Measurements from ENCODE around the gene PLPPR1. TPM values are rescaled to one million over a fixed set of nuclear protein-coding genes. Genes with fewer than 3 reads are reported as not detected.

PLPPR1 gene
- total and polyA plus RNA-seq, 7 experiments from 2014 or later = not detected

DNA sequence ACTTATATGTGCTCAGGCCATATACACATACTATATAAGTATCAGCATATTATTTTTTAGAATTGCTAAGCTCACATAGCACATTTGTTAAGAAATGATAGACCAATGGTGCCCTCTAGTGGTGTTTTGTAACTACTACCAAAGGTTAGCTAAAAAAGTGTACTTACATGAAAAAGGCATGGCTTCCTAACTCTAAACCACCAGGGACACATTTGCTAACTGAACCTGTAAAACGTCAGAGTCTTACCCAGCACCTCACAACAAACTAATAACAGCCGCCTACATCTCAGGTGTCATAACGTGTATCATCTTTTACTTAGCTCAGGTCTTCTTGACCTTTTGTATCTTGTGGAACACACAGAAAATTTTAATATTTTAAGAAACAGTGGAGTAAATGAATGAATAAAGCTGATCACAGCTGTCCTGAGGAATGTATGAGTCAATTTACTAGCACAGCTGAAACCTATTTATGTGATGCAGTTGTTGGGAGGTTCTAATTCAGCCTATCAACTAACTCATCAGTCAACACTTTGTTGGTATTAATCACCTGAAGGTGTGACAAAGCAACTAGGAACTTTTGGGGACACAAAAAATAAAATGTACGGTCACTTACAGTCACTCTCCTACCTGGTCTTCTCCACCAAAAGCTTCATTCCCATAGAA is 283.4 kb downstream of the PLPPR1 start:
- ChIA-PET POLR2A (no interaction called here), CTCF (interaction anchor here (0.6 to 1.6 kb wide), 5 partner anchors 11 to 711 kb away, joined by 3 to 9 read pairs (median 3); no protein-coding TSS in a partner anchor)
- no peaks in the 10 kb centered on the region for H3K9me3 Mint-ChIP-seq
- no peak overlapping the region for H3K27ac ChIP-seq (ENCODE audit: low read depth, low read length)
- no peak overlapping the region for H3K4me3 Mint-ChIP-seq
- H3K36me3 ChIP-seq (ENCODE audit: control insufficient read depth in 2 of 3, insufficient read depth in 3 of 3, low read length in 3 of 3) = no peaks in the 10 kb centered on the region
- no peaks in the 10 kb centered on the region for H3K27me3 ChIP-seq (ENCODE audit: control insufficient read depth in 2 of 2, insufficient read depth in 2 of 2, low read length in 2 of 2)
- ATAC-seq = peak; percentile 71
- no peaks in the 10 kb centered on the region for H3K36me3 Mint-ChIP-seq
- H3K27ac Mint-ChIP-seq = peak overlapping the region in 1 of 9 donors; percentile 39
- peaks cover 0 to 22% (median 7%) of the 10 kb centered on the region in 5 donors for H3K27me3 Mint-ChIP-seq
- no peaks in the 10 kb centered on the region for H3K9me3 ChIP-seq (ENCODE audit: control insufficient read depth in 2 of 3, low read length in 3 of 3)
- H3K4me3 ChIP-seq (ENCODE audit: low read length) = no peak overlapping the region
- no peaks in the 10 kb centered on the region for H3K4me1 ChIP-seq (ENCODE audit: control insufficient read depth in 2 of 2, insufficient read depth in 2 of 2, low read length in 2 of 2)
- DNase-seq = peak in 7 of 9 donors; percentile 17 to 58 (median 54)
- H3K4me1 Mint-ChIP-seq = no peaks in the 10 kb centered on the region
- intact Hi-C loops (cut with micrococcal nuclease) = loop anchor here (1.0 to 5.0 kb wide), 5 partner anchors 193 to 1505 kb away; no protein-coding TSS in a partner anchor

- POLR2A ChIA-PET = no interaction called here
- Mint-ChIP-seq H3K27ac (no peak overlapping the region), H3K4me1 (no peaks in the 10 kb centered on the region), H3K36me3 (no peaks in the 10 kb centered on the region), H3K4me3 (no peak overlapping the region), H3K27me3 (peaks cover 0 to 22% (median 6%) of the 10 kb centered on the region in 5 donors), H3K9me3 (no peaks in the 10 kb centered on the region)
- no peak overlapping the region for H3K4me3 ChIP-seq (ENCODE audit: low read length)
- no peak for ATAC-seq
- no peaks in the 10 kb centered on the region for H3K27me3 ChIP-seq (ENCODE audit: control insufficient read depth in 2 of 2, insufficient read depth in 2 of 2, low read length in 2 of 2)
- intact Hi-C loops (cut with micrococcal nuclease) = loop anchor here in 1 of 2 donors (5.0 kb wide), 1 partner anchor 1505 kb away; no protein-coding TSS in a partner anchor
- H3K4me1 ChIP-seq (ENCODE audit: control insufficient read depth in 2 of 2, insufficient read depth in 2 of 2, low read length in 2 of 2) = no peaks in the 10 kb centered on the region
- CTCF ChIA-PET = interaction anchor here (1.6 kb wide), 1 partner anchor 598 kb away, joined by 3 read pairs; no protein-coding TSS in a partner anchor
- no peak for DNase-seq
- H3K27ac ChIP-seq (ENCODE audit: low read depth, low read length) = no peak overlapping the region
- no peaks in the 10 kb centered on the region for H3K9me3 ChIP-seq (ENCODE audit: control insufficient read depth in 2 of 3, low read length in 3 of 3)
- H3K36me3 ChIP-seq (ENCODE audit: control insufficient read depth in 2 of 3, insufficient read depth in 3 of 3, low read length in 3 of 3) = no peaks in the 10 kb centered on the region
These were observed 284.1 kb downstream of the PLPPR1 start for GRCh38 chr9:101312661-101313060.

DNA sequence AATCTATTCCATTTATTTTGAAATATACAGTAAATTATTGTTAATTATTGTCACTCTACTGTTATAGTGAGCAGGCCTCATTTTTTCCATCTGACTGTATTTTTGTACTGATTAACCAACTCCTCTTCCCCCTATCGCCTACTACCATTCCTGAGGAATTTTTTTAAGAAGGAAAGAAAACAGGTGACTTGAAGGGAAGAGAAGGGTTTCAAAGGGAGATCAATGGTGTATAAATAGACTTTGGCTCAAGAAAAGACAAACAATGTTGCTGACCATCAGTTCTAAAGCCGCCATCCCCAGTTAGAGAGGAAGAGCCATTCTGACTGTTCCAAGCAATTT is 286.6 kb downstream of the PLPPR1 start:
- no peak for ATAC-seq
- CTCF ChIA-PET = no interaction called here
- intact Hi-C loops (cut with micrococcal nuclease) = no loop called here

DNA sequence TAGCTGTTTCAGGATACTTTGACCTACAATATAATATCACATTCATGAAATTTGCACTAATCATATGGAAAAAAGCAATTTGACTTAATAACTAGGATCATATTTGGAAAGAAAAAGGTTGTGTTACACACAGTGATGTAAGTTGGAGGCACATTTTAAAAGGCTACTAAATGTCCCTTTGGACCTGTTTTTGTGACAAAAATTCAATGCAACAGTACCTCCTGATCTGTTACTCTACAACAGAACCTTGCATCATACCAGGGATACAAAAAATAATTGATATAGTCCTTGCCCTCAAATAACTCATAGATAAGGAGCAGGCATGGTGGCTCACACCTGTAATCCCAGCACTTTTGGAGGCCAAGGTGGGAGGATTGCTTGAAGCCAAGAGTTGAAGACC is 289.2 kb downstream of the PLPPR1 start:
- Mint-ChIP-seq H3K27me3 (peaks cover 0 to 28% (median 9%) of the 10 kb centered on the region in 5 donors), H3K36me3 (no peaks in the 10 kb centered on the region)
- CTCF ChIA-PET = no interaction called here

More for the DNA sequence above, 286.6 kb downstream of the PLPPR1 start:
- Mint-ChIP-seq H3K36me3 (no peaks in the 10 kb centered on the region), H3K4me3 (no peak overlapping the region), H3K27ac (no peak overlapping the region), H3K9me3 (no peaks in the 10 kb centered on the region), H3K4me1 (no peaks in the 10 kb centered on the region), H3K27me3 (peaks cover 0 to 22% (median 5%) of the 10 kb centered on the region in 5 donors)
- Histone ChIP-seq H3K36me3 (ENCODE audit: control insufficient read depth in 2 of 3, insufficient read depth in 3 of 3, low read length in 3 of 3) (no peaks in the 10 kb centered on the region), H3K4me3 (ENCODE audit: low read length) (no peak overlapping the region), H3K9me3 (ENCODE audit: control insufficient read depth in 2 of 3, low read length in 3 of 3) (no peaks in the 10 kb centered on the region), H3K27ac (ENCODE audit: low read depth, low read length) (no peak overlapping the region), H3K4me1 (ENCODE audit: control insufficient read depth in 2 of 2, insufficient read depth in 2 of 2, low read length in 2 of 2) (no peaks in the 10 kb centered on the region), H3K27me3 (ENCODE audit: control insufficient read depth in 2 of 2, insufficient read depth in 2 of 2, low read length in 2 of 2) (no peaks in the 10 kb centered on the region)
- no peak for DNase-seq
- POLR2A ChIA-PET = no interaction called here

DNA sequence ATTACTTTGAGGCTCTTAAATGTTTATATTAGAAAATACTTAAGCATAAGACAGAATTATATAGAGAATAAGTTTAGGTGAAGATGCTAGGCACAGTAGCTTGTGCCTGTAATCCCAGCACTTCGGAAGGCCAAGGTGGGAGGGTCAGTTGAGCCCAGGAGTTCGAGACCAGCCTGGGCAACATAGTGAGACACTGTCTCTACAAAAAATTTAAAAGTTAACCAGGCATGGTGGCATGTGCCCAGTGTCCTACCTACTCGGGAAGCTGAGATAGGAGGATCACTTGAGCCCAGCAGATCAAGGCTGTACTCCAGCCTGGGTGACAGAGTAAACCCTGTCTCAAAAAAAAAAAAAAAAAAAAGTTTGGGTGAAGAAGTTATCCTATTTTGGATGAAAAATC is 294.6 kb downstream of the PLPPR1 start:
- no peak for DNase-seq
- peaks cover 0 to 6% (median 0%) of the 10 kb centered on the region in 5 donors for H3K36me3 Mint-ChIP-seq
- H3K27ac ChIP-seq (ENCODE audit: low read depth, low read length) = no peak overlapping the region
- no peak for ATAC-seq
- CTCF ChIA-PET = interaction anchor here (2.5 kb wide), 1 partner anchor 11 kb away, joined by 9 read pairs; no protein-coding TSS in a partner anchor
- peaks cover 0 to 14% (median 5%) of the 10 kb centered on the region in 11 donors for H3K9me3 Mint-ChIP-seq
- no peaks in the 10 kb centered on the region for H3K9me3 ChIP-seq (ENCODE audit: control insufficient read depth in 2 of 3, low read length in 3 of 3)
- H3K27me3 Mint-ChIP-seq = peaks cover 0 to 38% (median 22%) of the 10 kb centered on the region in 5 donors
- no peak overlapping the region for H3K27ac Mint-ChIP-seq
- H3K4me1 ChIP-seq (ENCODE audit: control insufficient read depth in 2 of 2, insufficient read depth in 2 of 2, low read length in 2 of 2) = no peaks in the 10 kb centered on the region
- no peaks in the 10 kb centered on the region for H3K27me3 ChIP-seq (ENCODE audit: control insufficient read depth in 2 of 2, insufficient read depth in 2 of 2, low read length in 2 of 2)
- H3K4me3 ChIP-seq (ENCODE audit: low read length) = no peak overlapping the region
- no peak overlapping the region for H3K4me3 Mint-ChIP-seq
- POLR2A ChIA-PET = no interaction called here
- intact Hi-C loops (cut with micrococcal nuclease) = no loop called here
- no peaks in the 10 kb centered on the region for H3K36me3 ChIP-seq (ENCODE audit: control insufficient read depth in 2 of 3, insufficient read depth in 3 of 3, low read length in 3 of 3)
- no peaks in the 10 kb centered on the region for H3K4me1 Mint-ChIP-seq

More for the DNA sequence above, 289.2 kb downstream of the PLPPR1 start:
- no peaks in the 10 kb centered on the region for H3K9me3 ChIP-seq (ENCODE audit: control insufficient read depth in 2 of 3, low read length in 3 of 3)
- no peak overlapping the region for H3K4me3 ChIP-seq (ENCODE audit: low read length)
- no peak overlapping the region for H3K4me3 Mint-ChIP-seq
- no peak overlapping the region for H3K27ac Mint-ChIP-seq
- POLR2A ChIA-PET = no interaction called here
- intact Hi-C loops (cut with micrococcal nuclease) = no loop called here
- no peaks in the 10 kb centered on the region for H3K4me1 Mint-ChIP-seq
- H3K27me3 ChIP-seq (ENCODE audit: control insufficient read depth in 2 of 2, insufficient read depth in 2 of 2, low read length in 2 of 2) = no peaks in the 10 kb centered on the region
- H3K36me3 ChIP-seq (ENCODE audit: control insufficient read depth in 2 of 3, insufficient read depth in 3 of 3, low read length in 3 of 3) = no peaks in the 10 kb centered on the region
- ATAC-seq (no peak), DNase-seq (no peak)
- no peaks in the 10 kb centered on the region for H3K4me1 ChIP-seq (ENCODE audit: control insufficient read depth in 2 of 2, insufficient read depth in 2 of 2, low read length in 2 of 2)
- H3K9me3 Mint-ChIP-seq = no peaks in the 10 kb centered on the region
- no peak overlapping the region for H3K27ac ChIP-seq (ENCODE audit: low read depth, low read length)

- no peak for DNase-seq
- peaks cover 0 to 6% (median 0%) of the 10 kb centered on the region in 5 donors for H3K36me3 Mint-ChIP-seq
- intact Hi-C loops (cut with micrococcal nuclease) = no loop called here
- no peaks in the 10 kb centered on the region for H3K9me3 ChIP-seq (ENCODE audit: control insufficient read depth in 2 of 3, low read length in 3 of 3)
- CTCF ChIA-PET = interaction anchor here (2.5 kb wide), 1 partner anchor 13 kb away, joined by 9 read pairs; no protein-coding TSS in a partner anchor
- no peak for ATAC-seq
- peaks cover 0 to 18% (median 5%) of the 10 kb centered on the region in 11 donors for H3K9me3 Mint-ChIP-seq
- no peaks in the 10 kb centered on the region for H3K36me3 ChIP-seq (ENCODE audit: control insufficient read depth in 2 of 3, insufficient read depth in 3 of 3, low read length in 3 of 3)
- H3K4me3 Mint-ChIP-seq = no peak overlapping the region
- POLR2A ChIA-PET = no interaction called here
- H3K4me1 Mint-ChIP-seq = no peaks in the 10 kb centered on the region
- no peak overlapping the region for H3K27ac Mint-ChIP-seq
- H3K4me1 ChIP-seq (ENCODE audit: control insufficient read depth in 2 of 2, insufficient read depth in 2 of 2, low read length in 2 of 2) = no peaks in the 10 kb centered on the region
- no peak overlapping the region for H3K27ac ChIP-seq (ENCODE audit: low read depth, low read length)
- H3K4me3 ChIP-seq (ENCODE audit: low read length) = no peak overlapping the region
- H3K27me3 Mint-ChIP-seq = peaks cover 0 to 37% (median 22%) of the 10 kb centered on the region in 5 donors
- H3K27me3 ChIP-seq (ENCODE audit: control insufficient read depth in 2 of 2, insufficient read depth in 2 of 2, low read length in 2 of 2) = no peaks in the 10 kb centered on the region
These were observed 295.8 kb downstream of the PLPPR1 start for GRCh38 chr9:101324245-101324804.

Data from naive thymus-derived CD4-positive, alpha-beta T cell (primary cell).